ENCODE results near the gene FANCG. TPM values are rescaled to one million over a fixed set of nuclear protein-coding genes. Genes with fewer than 3 reads are reported as not detected.

Gene FANCG
- total RNA-seq, 1 donor from 2014 or later, result 14.1 TPM

DNA sequence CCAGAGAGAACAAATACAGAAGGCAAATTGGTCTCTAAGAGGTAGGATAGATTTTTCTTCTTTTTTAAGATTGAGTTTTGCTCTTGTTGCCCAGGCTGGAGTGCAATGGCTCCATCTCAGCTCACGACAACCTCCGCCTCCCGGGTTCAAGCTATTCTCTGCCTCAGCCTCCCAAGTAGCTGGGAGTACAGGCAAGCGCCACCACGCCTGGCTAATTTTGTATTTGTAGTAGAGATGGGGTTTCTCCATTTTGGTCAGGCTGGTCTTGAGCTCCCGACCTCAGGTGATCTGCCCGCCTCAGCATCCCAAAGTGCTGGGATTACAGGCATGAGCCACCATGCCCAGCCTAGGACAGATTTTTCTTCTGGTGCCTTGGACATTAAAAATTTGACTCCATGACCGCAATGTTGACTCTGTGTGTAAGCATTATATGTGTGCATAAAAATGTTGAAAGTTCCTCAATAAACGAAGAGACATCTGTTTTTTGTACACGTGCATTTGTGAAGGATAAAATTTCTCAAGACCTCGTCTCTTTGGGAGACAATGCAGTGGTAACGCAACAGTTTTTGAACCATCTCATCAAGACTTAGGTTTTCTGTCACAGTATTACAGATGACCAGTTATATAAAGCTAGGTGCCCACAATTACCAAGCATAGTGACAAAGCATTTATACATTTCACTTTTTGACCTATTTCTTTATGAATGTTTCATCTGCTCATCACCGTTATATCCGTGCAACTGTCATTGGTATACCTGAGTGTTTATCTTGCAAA lies 24.7 kb downstream of the FANCG start:
- Histone ChIP-seq H3K27ac (ENCODE audit: low read depth, low read length) (no peak overlapping the region), H3K4me3 (ENCODE audit: insufficient read depth, low read depth, low read length) (no peak overlapping the region), H3K9ac (ENCODE audit: low read length) (no peak overlapping the region), H3K4me2 (ENCODE audit: low read length) (no peak overlapping the region), H3K27me3 (ENCODE audit: insufficient read depth, low read length) (no peaks in the 10 kb centered on the region), H2AFZ (ENCODE audit: low read depth, low read length) (no peak overlapping the region), H3K9me3 (ENCODE audit: insufficient read depth, low read depth, low read length) (no peaks in the 10 kb centered on the region), H3K79me2 (ENCODE audit: insufficient read depth, low read length) (peaks cover 27% of the 10 kb centered on the region), H3K4me1 (ENCODE audit: insufficient read depth, low read length) (no peaks in the 10 kb centered on the region), H3K36me3 (ENCODE audit: insufficient read depth, low read length) (peaks cover 71% of the 10 kb centered on the region), H4K20me1 (ENCODE audit: insufficient read depth, low read length) (peaks cover 86% of the 10 kb centered on the region)
- Mint-ChIP-seq H3K27me3 (ENCODE audit: low read depth, unreplicated experiment) (no peaks in the 10 kb centered on the region), H3K27ac (ENCODE audit: unreplicated experiment) (no peak overlapping the region), H3K4me1 (ENCODE audit: low read depth, unreplicated experiment) (no peaks in the 10 kb centered on the region), H3K36me3 (ENCODE audit: low read depth, unreplicated experiment) (peaks cover 49% of the 10 kb centered on the region), H3K9me3 (ENCODE audit: unreplicated experiment) (no peaks in the 10 kb centered on the region), H3K4me3 (ENCODE audit: unreplicated experiment) (no peak overlapping the region)
- FAIRE-seq, result no peak
- DNase-seq (ENCODE audit: low read depth), result no peak
- TF ChIP-seq EZH2 (IDR thresholded peaks at IDR 0.05; ENCODE audit: insufficient read depth, low read length), result no peak
- TF ChIP-seq, protein P1, sequence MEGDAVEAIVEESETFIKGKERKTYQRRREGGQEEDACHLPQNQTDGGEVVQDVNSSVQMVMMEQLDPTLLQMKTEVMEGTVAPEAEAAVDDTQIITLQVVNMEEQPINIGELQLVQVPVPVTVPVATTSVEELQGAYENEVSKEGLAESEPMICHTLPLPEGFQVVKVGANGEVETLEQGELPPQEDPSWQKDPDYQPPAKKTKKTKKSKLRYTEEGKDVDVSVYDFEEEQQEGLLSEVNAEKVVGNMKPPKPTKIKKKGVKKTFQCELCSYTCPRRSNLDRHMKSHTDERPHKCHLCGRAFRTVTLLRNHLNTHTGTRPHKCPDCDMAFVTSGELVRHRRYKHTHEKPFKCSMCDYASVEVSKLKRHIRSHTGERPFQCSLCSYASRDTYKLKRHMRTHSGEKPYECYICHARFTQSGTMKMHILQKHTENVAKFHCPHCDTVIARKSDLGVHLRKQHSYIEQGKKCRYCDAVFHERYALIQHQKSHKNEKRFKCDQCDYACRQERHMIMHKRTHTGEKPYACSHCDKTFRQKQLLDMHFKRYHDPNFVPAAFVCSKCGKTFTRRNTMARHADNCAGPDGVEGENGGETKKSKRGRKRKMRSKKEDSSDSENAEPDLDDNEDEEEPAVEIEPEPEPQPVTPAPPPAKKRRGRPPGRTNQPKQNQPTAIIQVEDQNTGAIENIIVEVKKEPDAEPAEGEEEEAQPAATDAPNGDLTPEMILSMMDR (IDR thresholded peaks at IDR 0.05; ENCODE audit: insufficient read depth, low read depth, low read length), result no peak

DNA sequence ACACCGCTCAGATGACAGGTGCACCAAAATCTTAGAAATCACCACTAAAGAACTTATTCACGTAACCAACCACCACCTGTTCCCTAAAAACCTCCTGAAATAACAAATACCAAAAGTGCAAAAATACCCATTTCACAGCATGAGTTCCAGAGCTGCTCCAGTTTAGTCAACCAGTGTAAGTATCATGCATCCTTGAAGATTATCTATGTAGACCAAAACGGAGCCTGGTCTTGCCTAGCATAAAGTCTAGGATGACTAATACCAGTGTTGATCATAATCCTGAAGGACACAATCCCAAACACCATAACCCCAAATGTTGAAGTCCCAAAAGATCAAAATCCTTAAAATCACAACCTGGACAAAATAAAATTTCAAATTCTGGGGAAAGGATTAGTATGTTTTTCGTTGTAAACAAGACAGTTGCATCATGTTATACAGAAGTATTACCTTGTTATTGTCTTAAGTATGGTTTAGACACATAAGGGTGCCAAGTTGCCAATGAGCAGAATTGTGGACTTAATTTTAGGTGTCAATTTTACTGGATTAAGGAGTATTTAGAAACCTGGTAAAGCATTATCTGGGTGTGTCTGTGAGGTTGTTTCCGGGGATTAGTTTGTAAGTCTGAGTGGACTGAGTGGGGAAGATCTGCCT lies 25.4 kb downstream of the FANCG start:
- no peaks in the 10 kb centered on the region for H3K9me3 Mint-ChIP-seq (ENCODE audit: unreplicated experiment)
- DNase-seq (ENCODE audit: low read depth) (no peak), FAIRE-seq (no peak)
- H3K36me3 Mint-ChIP-seq (ENCODE audit: low read depth, unreplicated experiment), result peaks cover 44% of the 10 kb centered on the region
- H3K36me3 ChIP-seq (ENCODE audit: insufficient read depth, low read length), result peaks cover 63% of the 10 kb centered on the region
- no peaks in the 10 kb centered on the region for H3K4me1 Mint-ChIP-seq (ENCODE audit: low read depth, unreplicated experiment)
- H3K27ac ChIP-seq (ENCODE audit: low read depth, low read length), result no peak overlapping the region
- H4K20me1 ChIP-seq (ENCODE audit: insufficient read depth, low read length), result peaks cover 78% of the 10 kb centered on the region
- no peak overlapping the region for H2AFZ ChIP-seq (ENCODE audit: low read depth, low read length)
- H3K4me3 Mint-ChIP-seq (ENCODE audit: unreplicated experiment), result no peak overlapping the region
- no peaks in the 10 kb centered on the region for H3K27me3 ChIP-seq (ENCODE audit: insufficient read depth, low read length)
- TF ChIP-seq, protein P1 (IDR thresholded peaks at IDR 0.05; ENCODE audit: insufficient read depth, low read depth, low read length), result no peak
- TF ChIP-seq EZH2 (IDR thresholded peaks at IDR 0.05; ENCODE audit: insufficient read depth, low read length), result no peak
- no peak overlapping the region for H3K9ac ChIP-seq (ENCODE audit: low read length)
- H3K4me2 ChIP-seq (ENCODE audit: low read length), result no peak overlapping the region
- peaks cover 23% of the 10 kb centered on the region for H3K79me2 ChIP-seq (ENCODE audit: insufficient read depth, low read length)
- no peaks in the 10 kb centered on the region for H3K27me3 Mint-ChIP-seq (ENCODE audit: low read depth, unreplicated experiment)
- no peaks in the 10 kb centered on the region for H3K4me1 ChIP-seq (ENCODE audit: insufficient read depth, low read length)
- H3K27ac Mint-ChIP-seq (ENCODE audit: unreplicated experiment), result no peak overlapping the region
- H3K9me3 ChIP-seq (ENCODE audit: insufficient read depth, low read depth, low read length), result no peaks in the 10 kb centered on the region
- no peak overlapping the region for H3K4me3 ChIP-seq (ENCODE audit: insufficient read depth, low read depth, low read length)

All from astrocyte (in vitro differentiated cells and primary cell).